MCF 10A (cell line): ENCODE measurements around the gene PCBP2. TPM values are rescaled to one million over a fixed set of nuclear protein-coding genes. Genes with fewer than 3 reads are reported as not detected.

Experiments used
- BruUV-seq: library from RNA; stranded (reverse); fragments of 400-500 nt; replicated peaks from 2 replicates; lab custom pipeline; 2021; lab: Mats Ljungman, UMichigan
- CTCF ChIA-PET: fragments of 300-600 bp; sonication (Branson Sonifier 250); formaldehyde crosslinking; extraction: SDS; loops from one replicate; lab custom pipeline; 2021; ENCODE audit warnings: antibody characterized with exemption, inconsistent platforms; lab: Yijun Ruan, JAX
- POLR2A ChIA-PET: fragments of 300-600, 350-650 bp; sonication (Branson Sonifier 250); formaldehyde crosslinking; extraction: SDS; loops from one replicate; lab custom pipeline; 2020; ENCODE audit warnings: antibody characterized with exemption, inconsistent platforms; lab: Yijun Ruan, JAX
- DNase-seq: peaks from one replicate; pipeline ENCODE4 v3.0.0-alpha.2; 2018; ENCODE audit not compliant: unreplicated experiment
- H3K27ac Mint-ChIP-seq: one replicate; pipeline ENCODE4 v1.8.0; 2022; ENCODE audit warnings: mild to moderate bottlenecking, low read depth, mixed read lengths; ENCODE audit not compliant: unreplicated experiment
- H3K27me3 Mint-ChIP-seq: one replicate; pipeline ENCODE4 v1.8.0; 2022; ENCODE audit warnings: mixed read lengths; ENCODE audit not compliant: insufficient read depth, unreplicated experiment
- H3K36me3 Mint-ChIP-seq: one replicate; pipeline ENCODE4 v1.8.0; 2022; ENCODE audit warnings: mild to moderate bottlenecking, moderate library complexity, mixed read lengths; ENCODE audit not compliant: insufficient read depth, unreplicated experiment
- H3K4me1 Mint-ChIP-seq: one replicate; pipeline ENCODE4 v1.8.0; 2022; ENCODE audit warnings: mixed read lengths; ENCODE audit not compliant: insufficient read depth, unreplicated experiment
- H3K4me3 Mint-ChIP-seq: one replicate; pipeline ENCODE4 v1.8.0; 2022; ENCODE audit warnings: mild to moderate bottlenecking, moderate library complexity, mixed read lengths; ENCODE audit not compliant: unreplicated experiment
- H3K9me3 Mint-ChIP-seq: one replicate; pipeline ENCODE4 v1.8.0; 2022; ENCODE audit warnings: mixed read lengths; ENCODE audit not compliant: unreplicated experiment
- CTCF ChIP-seq: fragments of 200-600 bp; IDR thresholded peaks from one replicate; pipeline ENCODE4 v1.8.0; 2022; ENCODE audit warnings: antibody characterized with exemption, mild to moderate bottlenecking; ENCODE audit not compliant: unreplicated experiment
- intact Hi-C: fragments of 100-400 bp; cut with micrococcal nuclease; formaldehyde crosslinking; loops from 2 replicates; pipeline ENCODE4 v1.14.1; 2022
- total RNA-seq: library from RNA; stranded (reverse); gene quantifications from 2 replicates; pipeline ENCODE4 v1.2.3, GENCODE V29; 2022

The PCBP2 gene
- total RNA-seq, 1 experiment from 2014 or later: 1,037 TPM

GRCh38 chr12:53481939-53482586 lies 30.2 kb downstream of the PCBP2 start:
- no peak overlapping the region for H3K27ac Mint-ChIP-seq
- H3K27me3 Mint-ChIP-seq: no peaks in the 10 kb centered on the region
- no peak for DNase-seq
- peaks cover 93% of the 10 kb centered on the region for H3K36me3 Mint-ChIP-seq
- no TSS peak for BruUV-seq
- H3K9me3 Mint-ChIP-seq: no peaks in the 10 kb centered on the region
- CTCF ChIA-PET: interaction anchor here (0.6 to 2.2 kb wide), 4 partner anchors 11 to 416 kb away, joined by 3 to 14 read pairs (median 3); partner anchors contain the start of gene NPFF
- no peak for TF ChIP-seq CTCF
- no peak overlapping the region for H3K4me3 Mint-ChIP-seq
- POLR2A ChIA-PET: interaction anchor here (0.6 to 7.1 kb wide), 12 partner anchors 10 to 300 kb away, joined by 3 to 53 read pairs (median 5); partner anchors contain the start of genes AAAS, MAP3K12 and TARBP2
- H3K4me1 Mint-ChIP-seq: peaks cover 6% of the 10 kb centered on the region
- intact Hi-C loops: no loop called here

GRCh38 chr12:53482626-53483168 lies 30.8 kb downstream of the PCBP2 start:
- CTCF ChIA-PET: interaction anchor here (0.7 to 2.2 kb wide), 2 partner anchors 11 to 25 kb away, joined by 3 to 14 read pairs; partner anchors contain the start of gene NPFF
- H3K4me3 Mint-ChIP-seq: no peak overlapping the region
- peaks cover 4% of the 10 kb centered on the region for H3K4me1 Mint-ChIP-seq

GRCh38 chr12:53483225-53483978 lies 31.5 kb downstream of the PCBP2 start:
- TF ChIP-seq CTCF: no peak
- intact Hi-C loops: no loop called here
- no peaks in the 10 kb centered on the region for H3K27me3 Mint-ChIP-seq
- H3K36me3 Mint-ChIP-seq: peaks cover 79% of the 10 kb centered on the region
- H3K27ac Mint-ChIP-seq: no peak overlapping the region
- no peak for DNase-seq
- no TSS peak for BruUV-seq
- no peaks in the 10 kb centered on the region for H3K9me3 Mint-ChIP-seq
- H3K4me3 Mint-ChIP-seq: no peak overlapping the region
- ChIA-PET POLR2A (interaction anchor here (0.6 to 7.1 kb wide), 13 partner anchors 8 to 480 kb away, joined by 3 to 53 read pairs (median 5); partner anchors contain the start of genes AAAS, MAP3K12 and TARBP2), CTCF (interaction anchor here (1.0 to 2.2 kb wide), 2 partner anchors 10 to 25 kb away, joined by 3 to 14 read pairs; partner anchors contain the start of gene NPFF)
- peaks cover 4% of the 10 kb centered on the region for H3K4me1 Mint-ChIP-seq

More at GRCh38 chr12:53482626-53483168, 30.8 kb downstream of the PCBP2 start:
- BruUV-seq: no TSS peak
- Mint-ChIP-seq H3K27ac (no peak overlapping the region), H3K36me3 (peaks cover 86% of the 10 kb centered on the region), H3K27me3 (no peaks in the 10 kb centered on the region), H3K9me3 (no peaks in the 10 kb centered on the region)
- POLR2A ChIA-PET: interaction anchor here (0.6 to 7.1 kb wide), 13 partner anchors 9 to 299 kb away, joined by 3 to 53 read pairs (median 5); partner anchors contain the start of genes AAAS, MAP3K12 and TARBP2
- no peak for DNase-seq
- TF ChIP-seq CTCF: no peak
- intact Hi-C loops: no loop called here
